Karpas-422 (cell line): ENCODE data around the gene SYTL3. TPM values are rescaled to one million over a fixed set of nuclear protein-coding genes. Genes with fewer than 3 reads are reported as not detected.

ENCODE experiments used
- DNase-seq: peaks from one replicate; pipeline ENCODE4 v3.0.0-alpha.2; 2015
- H2AFZ ChIP-seq: fragments of 200-600 bp; sonication (generic); 2 replicates; pipeline ENCODE4 v1.6.1; 2014; ENCODE audit warnings: antibody characterized with exemption, low read length, mixed read lengths
- H3K27ac ChIP-seq: fragments of 200-600 bp; sonication (generic); 2 replicates; pipeline ENCODE4 v1.5.1; 2014; ENCODE audit warnings: mild to moderate bottlenecking, low read length, moderate library complexity
- H3K27me3 ChIP-seq: fragments of 200-600 bp; sonication (generic); 2 replicates; pipeline ENCODE4 v1.6.1; 2014; ENCODE audit warnings: low read length, mixed read lengths
- H3K36me3 ChIP-seq: fragments of 200-600 bp; sonication (generic); 2 replicates; pipeline ENCODE4 v1.6.1; 2014; ENCODE audit warnings: low read length, mixed read lengths; ENCODE audit not compliant: insufficient read depth
- H3K4me1 ChIP-seq: fragments of 200-600 bp; sonication (generic); 2 replicates; pipeline ENCODE4 v1.6.1; 2014; ENCODE audit warnings: mild to moderate bottlenecking, low read length, mixed read lengths
- H3K4me2 ChIP-seq: fragments of 200-600 bp; sonication (generic); 2 replicates; pipeline ENCODE4 v1.6.1; 2014; ENCODE audit warnings: low read length, low read depth, mild to moderate bottlenecking; ENCODE audit not compliant: poor library complexity, severe bottlenecking
- H3K4me3 ChIP-seq: fragments of 200-600 bp; sonication (generic); 2 replicates; pipeline ENCODE4 v1.5.1; 2014; ENCODE audit warnings: mild to moderate bottlenecking, antibody characterized with exemption, low read length, mixed read lengths
- H3K79me2 ChIP-seq: fragments of 200-600 bp; sonication (generic); 2 replicates; pipeline ENCODE4 v1.6.1; 2014; ENCODE audit warnings: mild to moderate bottlenecking, low read length, mixed read lengths
- H3K9ac ChIP-seq: fragments of 200-600 bp; sonication (generic); 2 replicates; pipeline ENCODE4 v1.6.0; 2014; ENCODE audit warnings: low read length
- H3K9me2 ChIP-seq: fragments of 200-600 bp; sonication (generic), shearing (Covaris generic); replicated peaks from 2 replicates; pipeline ENCODE4 v1.6.0; 2014; ENCODE audit warnings: mild to moderate bottlenecking, low read length, moderate library complexity; ENCODE audit not compliant: insufficient read depth
- H3K9me3 ChIP-seq: fragments of 300-700, 200-600 bp; sonication (generic); 2 replicates; pipeline ENCODE4 v1.6.1; 2014; ENCODE audit warnings: low read length, mixed read lengths
- H4K20me1 ChIP-seq: fragments of 200-600 bp; sonication (generic); 2 replicates; pipeline ENCODE4 v1.6.1; 2014; ENCODE audit warnings: mild to moderate bottlenecking, antibody characterized with exemption, low read length, low read depth; ENCODE audit not compliant: insufficient read depth
- total RNA-seq: library from RNA; depleted of rRNA; stranded (reverse); fragments of >200 nt; shearing (Covaris generic); gene quantifications from 2 replicates; pipeline ENCODE4 v1.2.3, GENCODE V29; 2014; ENCODE audit warnings: low replicate concordance

Gene SYTL3
- total RNA-seq, 1 experiment from 2014 or later: 0.41 TPM

- H2AFZ ChIP-seq: no peak overlapping the region
- no peaks in the 10 kb centered on the region for H3K9me2 ChIP-seq
- H3K4me2 ChIP-seq: peak overlapping the region; percentile 13
- peaks cover 64% of the 10 kb centered on the region for H3K79me2 ChIP-seq
- H3K36me3 ChIP-seq: peaks cover 12% of the 10 kb centered on the region; the same call in 1 of the 2 replicates
- H3K27me3 ChIP-seq: no peaks in the 10 kb centered on the region
- H3K9me3 ChIP-seq: no peaks in the 10 kb centered on the region
- DNase-seq: no peak
- H3K4me1 ChIP-seq: peaks cover 16% of the 10 kb centered on the region
- H3K4me3 ChIP-seq: no peak overlapping the region
- H4K20me1 ChIP-seq: 0 out of 2 replicates have a peak, but pooled peaks cover 7% of the 10 kb centered on the region
- no peak overlapping the region for H3K27ac ChIP-seq
- H3K9ac ChIP-seq: no peak overlapping the region
These were observed 7.7 kb upstream of the SYTL3 start for GRCh38 chr6:158642097-158642601.

- no peaks in the 10 kb centered on the region for H3K27me3 ChIP-seq
- peaks cover 56% of the 10 kb centered on the region for H3K79me2 ChIP-seq
- H3K27ac ChIP-seq: peak overlapping the region; percentile 38; the same call in 1 of the 2 replicates
- peak overlapping the region; percentile 95 for H3K9ac ChIP-seq
- H3K36me3 ChIP-seq: peaks cover 5% of the 10 kb centered on the region; the same call in 1 of the 2 replicates
- peak overlapping the region; percentile 99 for H3K4me3 ChIP-seq
- H3K9me2 ChIP-seq: no peaks in the 10 kb centered on the region
- DNase-seq: no peak
- H3K4me2 ChIP-seq: peak overlapping the region; percentile 97
- H3K9me3 ChIP-seq: no peaks in the 10 kb centered on the region
- peaks cover 16% of the 10 kb centered on the region for H3K4me1 ChIP-seq
- 0 out of 2 replicates have a peak overlapping the region, but pooled peaks have one; percentile 91 for H2AFZ ChIP-seq
- H4K20me1 ChIP-seq: 0 out of 2 replicates have a peak, but pooled peaks cover 5% of the 10 kb centered on the region
These were observed 6.0 kb upstream of the SYTL3 start for GRCh38 chr6:158643836-158644230.

- peak; percentile 95 for DNase-seq
- Histone ChIP-seq H3K4me3 (peak within 1 kb of the TSS; percentile 99), H2AFZ (peak within 1 kb of the TSS; percentile 99), H3K9me3 (no peaks in the 10 kb centered on the region), H3K4me1 (peaks cover 19% of the 10 kb centered on the region), H3K36me3 (peaks cover 5% of the 10 kb centered on the region; the same call in 1 of the 2 replicates), H3K79me2 (peaks cover 50% of the 10 kb centered on the region), H4K20me1 (no peaks in the 10 kb centered on the region), H3K9ac (peak within 1 kb of the TSS; percentile 95), H3K27ac (peak within 1 kb of the TSS; percentile 38; the same call in 1 of the 2 replicates), H3K27me3 (no peaks in the 10 kb centered on the region), H3K4me2 (peak within 1 kb of the TSS; percentile 97), H3K9me2 (no peaks in the 10 kb centered on the region)
These were observed 5.4 kb upstream of the SYTL3 start, which contains the start of gene DYNLT1 for GRCh38 chr6:158644231-158645063. Gene DYNLT1, minus strand, starts transcription at chr6:158644743. Its CDS starts 35 bp downstream, at chr6:158644708.

- Histone ChIP-seq H3K27me3 (no peaks in the 10 kb centered on the region), H3K79me2 (peaks cover 41% of the 10 kb centered on the region), H3K9ac (peak overlapping the region; percentile 95), H3K9me2 (no peaks in the 10 kb centered on the region), H3K36me3 (peaks cover 5% of the 10 kb centered on the region; the same call in 1 of the 2 replicates), H3K4me1 (peaks cover 28% of the 10 kb centered on the region), H3K27ac (no peak overlapping the region), H3K9me3 (no peaks in the 10 kb centered on the region), H4K20me1 (no peaks in the 10 kb centered on the region), H3K4me3 (peak overlapping the region; percentile 99), H2AFZ (peak overlapping the region; percentile 99), H3K4me2 (peak overlapping the region; percentile 97)
- DNase-seq: no peak
These were observed 4.5 kb upstream of the SYTL3 start for GRCh38 chr6:158645064-158646022.

- Histone ChIP-seq H3K9me3 (no peaks in the 10 kb centered on the region), H3K9me2 (no peaks in the 10 kb centered on the region), H3K27me3 (no peaks in the 10 kb centered on the region), H3K9ac (no peak overlapping the region), H4K20me1 (no peaks in the 10 kb centered on the region), H2AFZ (no peak overlapping the region), H3K4me1 (peaks cover 29% of the 10 kb centered on the region), H3K4me3 (no peak overlapping the region), H3K79me2 (peaks cover 32% of the 10 kb centered on the region), H3K4me2 (no peak overlapping the region), H3K27ac (no peak overlapping the region), H3K36me3 (peaks cover 5% of the 10 kb centered on the region; the same call in 1 of the 2 replicates)
- DNase-seq: no peak
These were observed 3.6 kb upstream of the SYTL3 start for GRCh38 chr6:158646023-158646910.

- Histone ChIP-seq H3K4me3 (no peak overlapping the region), H3K79me2 (peaks cover 20% of the 10 kb centered on the region), H3K4me1 (peaks cover 29% of the 10 kb centered on the region), H3K27me3 (no peaks in the 10 kb centered on the region), H3K9ac (no peak overlapping the region), H3K27ac (no peak overlapping the region), H2AFZ (no peak overlapping the region), H3K9me2 (no peaks in the 10 kb centered on the region), H4K20me1 (no peaks in the 10 kb centered on the region), H3K9me3 (no peaks in the 10 kb centered on the region), H3K36me3 (no peaks in the 10 kb centered on the region), H3K4me2 (no peak overlapping the region)
- DNase-seq: no peak
These were observed 2.4 kb upstream of the SYTL3 start for GRCh38 chr6:158647501-158647900.

GRCh38 chr6:158648682-158649131 is 1.1 kb upstream of the SYTL3 start:
- H3K4me1 ChIP-seq: peaks cover 20% of the 10 kb centered on the region
- no peak overlapping the region for H3K27ac ChIP-seq
- no peaks in the 10 kb centered on the region for H3K36me3 ChIP-seq
- H3K9me2 ChIP-seq: no peaks in the 10 kb centered on the region
- H3K9ac ChIP-seq: no peak overlapping the region
- no peaks in the 10 kb centered on the region for H3K9me3 ChIP-seq
- H3K4me3 ChIP-seq: no peak overlapping the region
- H3K79me2 ChIP-seq: peaks cover 8% of the 10 kb centered on the region
- no peaks in the 10 kb centered on the region for H3K27me3 ChIP-seq
- no peaks in the 10 kb centered on the region for H4K20me1 ChIP-seq
- no peak overlapping the region for H3K4me2 ChIP-seq
- DNase-seq: no peak
- H2AFZ ChIP-seq: no peak overlapping the region
